ENCODE data around the gene TMEM266. TPM values are rescaled to one million over a fixed set of nuclear protein-coding genes. Genes with fewer than 3 reads are reported as not detected.

Gene TMEM266
- total RNA-seq, 4 donors from 2014 or later = 0.27 to 2.7 (median 1.5) TPM

DNA sequence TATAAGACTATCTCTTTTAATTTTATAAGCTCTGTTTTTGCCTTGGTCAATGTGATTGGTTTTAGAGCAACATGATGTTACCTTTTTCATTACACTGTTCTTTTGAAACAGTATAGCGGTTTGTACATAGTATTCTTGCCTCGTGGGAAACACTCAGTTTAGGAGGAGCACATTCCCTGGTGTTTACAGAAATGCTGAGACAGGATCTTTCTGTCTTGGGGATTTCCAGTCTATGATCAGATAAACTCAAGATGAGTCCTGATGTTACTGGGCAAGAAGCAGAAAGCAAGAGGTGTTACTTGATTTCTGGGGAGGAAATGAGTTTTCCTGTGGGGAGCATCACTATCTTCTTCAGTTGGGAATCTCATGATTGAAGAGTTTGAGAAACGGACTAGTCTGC lies 2.5 kb downstream of the TMEM266 start:
- TF ChIP-seq, protein P1, sequence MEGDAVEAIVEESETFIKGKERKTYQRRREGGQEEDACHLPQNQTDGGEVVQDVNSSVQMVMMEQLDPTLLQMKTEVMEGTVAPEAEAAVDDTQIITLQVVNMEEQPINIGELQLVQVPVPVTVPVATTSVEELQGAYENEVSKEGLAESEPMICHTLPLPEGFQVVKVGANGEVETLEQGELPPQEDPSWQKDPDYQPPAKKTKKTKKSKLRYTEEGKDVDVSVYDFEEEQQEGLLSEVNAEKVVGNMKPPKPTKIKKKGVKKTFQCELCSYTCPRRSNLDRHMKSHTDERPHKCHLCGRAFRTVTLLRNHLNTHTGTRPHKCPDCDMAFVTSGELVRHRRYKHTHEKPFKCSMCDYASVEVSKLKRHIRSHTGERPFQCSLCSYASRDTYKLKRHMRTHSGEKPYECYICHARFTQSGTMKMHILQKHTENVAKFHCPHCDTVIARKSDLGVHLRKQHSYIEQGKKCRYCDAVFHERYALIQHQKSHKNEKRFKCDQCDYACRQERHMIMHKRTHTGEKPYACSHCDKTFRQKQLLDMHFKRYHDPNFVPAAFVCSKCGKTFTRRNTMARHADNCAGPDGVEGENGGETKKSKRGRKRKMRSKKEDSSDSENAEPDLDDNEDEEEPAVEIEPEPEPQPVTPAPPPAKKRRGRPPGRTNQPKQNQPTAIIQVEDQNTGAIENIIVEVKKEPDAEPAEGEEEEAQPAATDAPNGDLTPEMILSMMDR (IDR thresholded peaks at IDR 0.05) = no peak
- TF ChIP-seq POLR2A (IDR thresholded peaks at IDR 0.05) = no peak
- WGBS, 2 donors = 31 to 32% methylated on average over 3 of the region's 3 CpGs
- no peak overlapping the region for H3K4me3 ChIP-seq (ENCODE audit: low read depth, poor library complexity, severe bottlenecking)
- DNase-seq (ENCODE audit: low spot score in 2 of 2) = no peak
- intact Hi-C loops (cut with DNase I; ENCODE audit: low total_unique reads) = no loop called here

DNA sequence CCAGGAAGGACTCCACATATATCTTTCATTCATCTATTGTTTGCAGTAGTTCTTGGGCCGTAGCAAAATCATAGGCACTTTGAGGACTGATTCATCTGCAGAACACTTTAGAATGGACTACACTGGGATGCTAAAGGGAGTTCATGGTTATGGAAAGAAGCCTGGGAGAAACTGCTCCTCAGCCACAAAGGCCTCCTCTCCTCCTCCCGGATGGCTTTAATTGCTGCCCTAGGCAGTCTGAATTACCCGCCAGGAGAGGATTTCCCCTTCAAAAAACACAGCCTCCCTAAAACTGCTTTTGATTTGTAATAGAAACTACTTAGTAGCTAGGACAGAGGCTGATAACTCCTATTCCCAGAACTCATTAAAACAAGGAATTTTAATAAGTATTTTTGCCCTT lies 4.6 kb downstream of the TMEM266 start:
- intact Hi-C loops (cut with DNase I; ENCODE audit: low total_unique reads) = no loop called here
- H3K4me3 ChIP-seq (ENCODE audit: low read depth, poor library complexity, severe bottlenecking) = no peak overlapping the region
- TF ChIP-seq, protein P1 (IDR thresholded peaks at IDR 0.05) = no peak
- no peak for TF ChIP-seq POLR2A (IDR thresholded peaks at IDR 0.05)
- WGBS, 2 donors = 47 to 50% methylated on average over 3 of the region's 3 CpGs
- DNase-seq (ENCODE audit: low spot score in 2 of 2) = no peak

DNA sequence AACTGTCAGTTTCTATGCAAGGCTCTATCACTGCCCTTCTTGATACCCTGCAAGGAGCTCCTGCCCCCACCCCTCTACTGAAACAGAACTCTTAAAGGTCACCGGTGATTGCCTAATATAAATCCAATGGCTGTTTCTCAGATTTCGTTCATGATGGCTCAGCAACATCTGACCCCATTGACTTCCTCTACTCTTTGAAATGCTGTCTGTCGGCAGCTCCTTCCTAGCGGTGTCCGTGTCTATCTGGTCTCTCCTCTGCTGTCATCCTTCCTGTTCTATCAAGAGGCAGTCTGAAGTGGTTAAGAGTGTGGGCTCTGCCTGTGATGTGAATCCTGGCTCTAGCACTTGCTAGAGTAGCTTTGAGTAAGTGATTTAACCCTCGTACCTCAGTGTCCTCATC lies 5.5 kb downstream of the TMEM266 start:
- DNase-seq (ENCODE audit: low spot score in 2 of 2) = no peak
- no peak for TF ChIP-seq POLR2A (IDR thresholded peaks at IDR 0.05)
- TF ChIP-seq, protein P1 (IDR thresholded peaks at IDR 0.05) = no peak
- WGBS, 2 donors = 51 to 71% methylated on average over 6 of the region's 6 CpGs
- intact Hi-C loops (cut with DNase I; ENCODE audit: low total_unique reads) = no loop called here
- H3K4me3 ChIP-seq (ENCODE audit: low read depth, poor library complexity, severe bottlenecking) = no peak overlapping the region

DNA sequence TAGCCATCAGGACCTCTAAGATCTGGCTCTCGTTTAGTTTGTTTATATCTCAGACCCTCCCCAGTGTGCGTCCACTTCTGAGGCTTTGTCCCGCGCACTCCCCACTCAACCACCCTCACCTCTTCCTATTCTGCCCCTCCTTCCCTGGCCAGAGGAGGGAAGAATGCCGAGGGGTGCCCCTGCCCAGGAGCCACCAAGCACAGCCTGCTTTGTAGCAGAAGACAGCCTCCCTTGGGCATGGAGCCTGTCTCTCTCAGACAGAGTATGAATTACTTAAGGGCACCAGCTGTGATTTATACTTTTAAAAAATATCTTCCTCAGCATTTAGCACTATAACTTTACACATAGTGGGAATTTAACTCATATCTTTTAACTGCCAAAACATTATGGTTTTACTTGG lies 6.0 kb downstream of the TMEM266 start:
- TF ChIP-seq POLR2A (IDR thresholded peaks at IDR 0.05) = no peak
- TF ChIP-seq, protein P1 (IDR thresholded peaks at IDR 0.05) = no peak
- WGBS, 2 donors = 66 to 71% methylated on average over 5 of the region's 5 CpGs
- no peak for DNase-seq (ENCODE audit: low spot score in 2 of 2)
- H3K4me3 ChIP-seq (ENCODE audit: low read depth, poor library complexity, severe bottlenecking) = no peak overlapping the region
- intact Hi-C loops (cut with DNase I; ENCODE audit: low total_unique reads) = no loop called here

DNA sequence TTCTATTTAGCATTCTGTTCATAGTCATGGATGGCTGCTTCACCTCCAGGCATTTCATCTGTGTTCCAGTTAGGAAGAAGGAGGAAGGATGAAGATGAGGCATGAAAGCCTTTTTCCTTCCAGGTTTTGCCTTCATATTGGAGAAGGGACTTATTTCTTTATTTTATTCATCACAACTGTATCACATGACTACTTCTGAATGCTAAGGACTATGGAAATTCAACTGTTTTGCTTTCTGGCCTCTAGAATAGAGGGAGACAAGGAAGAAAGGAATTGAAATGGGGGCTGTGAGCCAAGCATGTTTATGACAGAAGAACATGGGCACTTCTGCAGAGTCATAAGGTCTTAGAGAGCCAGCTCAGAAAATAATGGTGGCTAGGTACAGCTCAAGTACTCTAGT lies 10.4 kb downstream of the TMEM266 start:
- DNase-seq (ENCODE audit: low spot score in 2 of 2) = no peak
- TF ChIP-seq, protein P1 (IDR thresholded peaks at IDR 0.05) = no peak
- TF ChIP-seq POLR2A (IDR thresholded peaks at IDR 0.05) = no peak
- H3K4me3 ChIP-seq (ENCODE audit: low read depth, poor library complexity, severe bottlenecking) = no peak overlapping the region
- intact Hi-C loops (cut with DNase I; ENCODE audit: low total_unique reads) = loop anchor here (10.0 kb wide), 1 partner anchor 65 kb away; no protein-coding TSS in a partner anchor

DNA sequence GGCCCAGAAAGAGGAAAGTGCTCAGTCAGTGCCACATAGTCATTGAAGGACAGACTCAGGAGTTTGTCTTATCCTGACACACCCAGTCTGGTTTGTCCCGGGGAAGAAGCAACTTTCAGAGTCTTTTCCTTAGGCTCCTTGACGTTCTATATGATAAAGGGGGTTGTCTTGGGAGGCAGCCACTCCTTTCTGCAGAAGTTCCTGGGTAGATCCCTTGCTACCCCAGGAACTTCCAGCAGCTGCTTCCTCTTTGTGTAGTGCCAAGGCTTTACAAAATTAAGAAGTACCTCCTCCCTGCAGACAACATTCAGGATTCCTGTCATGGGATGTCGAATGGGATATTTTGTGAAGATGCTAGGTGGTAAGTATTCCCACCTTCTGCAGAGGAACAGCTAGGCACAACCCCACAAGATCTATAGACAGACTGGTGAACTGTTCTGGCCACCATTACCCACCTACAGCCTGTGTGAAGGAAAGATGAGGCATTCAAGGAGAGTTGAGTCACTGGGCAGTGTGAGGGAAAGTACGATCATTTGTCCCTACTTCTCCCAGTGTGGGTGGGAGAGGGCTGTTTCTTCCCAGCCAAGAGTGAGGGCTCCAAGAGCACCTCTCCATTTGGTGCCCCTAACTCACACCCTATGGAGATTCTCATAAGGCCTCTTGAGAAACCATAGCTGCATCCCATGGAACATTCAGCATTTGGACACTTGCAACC lies 11.3 kb downstream of the TMEM266 start:
- intact Hi-C loops (cut with DNase I; ENCODE audit: low total_unique reads) = loop anchor here (10.0 kb wide), 1 partner anchor 64 kb away; no protein-coding TSS in a partner anchor

More for the DNA sequence above, 11.3 kb downstream of the TMEM266 start:
- TF ChIP-seq, protein P1 (IDR thresholded peaks at IDR 0.05) = no peak
- no peak for TF ChIP-seq POLR2A (IDR thresholded peaks at IDR 0.05)
- no peak overlapping the region for H3K4me3 ChIP-seq (ENCODE audit: low read depth, poor library complexity, severe bottlenecking)
- no peak for DNase-seq (ENCODE audit: low spot score in 2 of 2)
- 70 to 78% methylated on average over 4 of the region's 4 CpGs for WGBS, 2 donors

Data from lower leg skin (tissue), 4 donors.